Epithelial cell of esophagus (primary cell): ENCODE results near the gene CDH20.

Experiments used
- DNase-seq: peaks from one replicate; pipeline ENCODE4 v3.0.0; 2010; ENCODE audit warnings: low read depth
- H3K4me3 ChIP-seq: 2 replicates; pipeline ENCODE4 v1.5.1; 2011; ENCODE audit warnings: mild to moderate bottlenecking, low read length, control low read depth
- CTCF ChIP-seq: IDR thresholded peaks from 2 replicates; pipeline ENCODE4 v1.5.1; 2011; ENCODE audit warnings: low read depth, mild to moderate bottlenecking, low read length, control low read depth, inconsistent platforms; ENCODE audit not compliant: insufficient read depth; ENCODE audit errors: missing control alignments

The CDH20 gene

DNA sequence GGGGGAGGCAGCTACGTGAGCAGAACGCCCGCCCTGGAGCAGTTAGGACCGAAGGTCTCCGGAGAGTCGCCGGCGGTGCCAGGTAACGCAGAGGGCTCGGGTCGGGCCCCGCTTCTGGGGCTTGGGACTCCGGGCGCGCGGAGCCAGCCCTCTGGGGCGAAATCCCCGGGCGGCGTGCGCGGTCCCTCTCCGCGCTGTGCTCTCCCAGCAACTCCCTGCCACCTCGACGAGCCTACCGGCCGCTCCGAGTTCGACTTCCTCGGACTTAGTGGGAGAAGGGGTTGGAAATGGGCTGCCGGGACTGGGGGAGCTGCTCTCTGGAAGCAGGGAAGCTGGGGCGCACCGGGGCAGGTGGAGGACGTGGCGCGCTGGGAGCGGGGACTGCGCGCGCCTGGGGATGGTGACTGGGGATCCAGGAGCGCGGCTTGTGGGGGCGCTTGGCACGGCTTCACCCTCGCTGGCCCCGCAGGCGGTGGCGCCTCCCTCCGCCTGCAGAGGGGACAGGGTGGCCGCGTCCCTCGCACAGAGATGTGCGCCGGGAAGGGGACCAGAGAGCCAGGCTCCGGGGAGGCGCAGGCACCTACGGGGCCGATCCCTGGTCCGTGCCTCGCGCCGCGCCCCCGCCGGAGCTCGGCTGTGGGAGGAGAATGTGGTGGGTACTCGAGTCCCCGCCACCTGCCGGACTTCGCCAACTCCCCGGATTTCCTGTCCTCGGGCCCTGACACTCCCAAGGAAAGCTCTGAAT is 688 bp downstream of the CDH20 start:
- H3K4me3 ChIP-seq, result no peak overlapping the region
- no peak for DNase-seq
- no peak for TF ChIP-seq CTCF

DNA sequence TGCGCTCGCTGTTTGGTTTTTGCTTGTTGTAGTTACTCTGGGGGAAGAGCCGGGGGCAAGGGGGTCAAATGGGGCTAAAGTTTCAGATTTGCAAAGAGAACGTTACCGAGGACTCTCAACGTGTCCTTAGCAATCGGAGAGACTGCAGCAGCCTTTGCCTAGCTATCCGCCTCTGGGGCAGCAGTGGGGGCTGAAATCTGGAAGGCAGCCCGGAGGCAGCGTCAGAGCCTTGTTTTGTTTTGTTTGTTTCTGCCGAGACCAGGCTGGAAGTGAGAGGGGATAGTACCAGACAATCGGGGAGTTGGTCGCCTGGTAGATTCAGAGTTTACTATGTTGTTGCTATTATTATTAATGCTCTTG is 1.2 kb downstream of the CDH20 start:
- no peak for TF ChIP-seq CTCF
- H3K4me3 ChIP-seq, result no peak overlapping the region
- no peak for DNase-seq

- DNase-seq, result no peak
- no peak for TF ChIP-seq CTCF
- no peak overlapping the region for H3K4me3 ChIP-seq
These were observed 1.9 kb downstream of the CDH20 start for GRCh38 chr18:61334951-61335683.

GRCh38 chr18:61335684-61336555 is 2.7 kb downstream of the CDH20 start:
- TF ChIP-seq CTCF, result no peak
- H3K4me3 ChIP-seq, result no peak overlapping the region
- DNase-seq, result no peak

- TF ChIP-seq CTCF, result no peak
- no peak for DNase-seq
These were observed 3.5 kb downstream of the CDH20 start for GRCh38 chr18:61336766-61337165.

GRCh38 chr18:61337527-61337926 is 4.3 kb downstream of the CDH20 start:
- no peak overlapping the region for H3K4me3 ChIP-seq
- DNase-seq, result no peak
- TF ChIP-seq CTCF, result no peak

More at GRCh38 chr18:61336766-61337165, 3.5 kb downstream of the CDH20 start:
- no peak overlapping the region for H3K4me3 ChIP-seq
